Measurements from ENCODE around the gene TSPAN31.

TSPAN31 gene

DNA sequence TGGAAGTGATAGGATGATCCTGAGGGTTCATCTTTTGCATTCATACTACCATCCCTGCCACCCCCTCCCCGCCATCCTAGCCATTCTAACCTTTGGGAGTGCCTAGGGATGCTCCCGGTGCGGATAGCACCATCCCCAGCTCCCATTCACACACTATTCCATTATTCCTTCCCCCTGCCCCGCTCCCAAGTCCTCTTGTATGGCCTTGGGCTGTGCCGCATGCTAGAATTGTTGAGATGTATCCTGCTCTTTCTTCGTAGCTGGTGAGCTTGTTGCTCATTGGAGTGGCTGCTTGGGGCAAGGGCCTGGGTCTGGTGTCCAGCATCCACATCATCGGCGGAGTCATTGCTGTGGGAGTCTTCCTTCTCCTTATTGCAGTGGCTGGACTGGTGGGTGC lies 644 bp downstream of the TSPAN31 start:
- DNase-seq (no peak), ATAC-seq (replicated peaks) (no peak)
- Mint-ChIP-seq H3K27me3 (no peaks in the 10 kb centered on the region), H3K27ac (peak overlapping the region; percentile 94 to 96), H3K4me3 (peak overlapping the region; percentile 96), H3K36me3 (ENCODE audit: insufficient read depth) (peaks cover 61% of the 10 kb centered on the region), H3K9me3 (no peaks in the 10 kb centered on the region), H3K4me1 (ENCODE audit: low read depth in 2 of 2) (peaks cover 39 to 44% of the 10 kb centered on the region in 2 donors)

DNA sequence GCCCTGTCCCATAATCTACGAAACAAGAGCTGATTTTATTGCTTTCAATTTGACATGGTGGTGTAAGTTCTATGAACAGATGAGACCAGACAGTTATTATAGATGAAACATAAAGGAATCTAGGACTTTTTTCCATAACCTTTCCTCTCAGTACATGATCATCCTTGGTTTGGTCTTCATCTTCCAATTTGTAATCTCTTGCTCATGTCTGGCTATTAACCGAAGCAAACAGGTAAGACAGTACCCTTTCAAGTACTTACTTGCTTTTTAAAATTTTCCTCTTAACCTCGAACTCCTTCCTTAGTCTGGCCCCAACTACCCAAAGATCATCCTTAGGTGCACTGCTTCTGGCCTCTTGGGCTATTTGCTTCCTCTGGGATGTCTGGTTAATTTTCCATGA lies 1.2 kb downstream of the TSPAN31 start:
- DNase-seq = no peak
- Mint-ChIP-seq H3K4me3 (peak overlapping the region; percentile 96), H3K27me3 (no peaks in the 10 kb centered on the region), H3K27ac (peak overlapping the region; percentile 94 to 96), H3K4me1 (ENCODE audit: low read depth in 2 of 2) (peaks cover 34 to 43% of the 10 kb centered on the region in 2 donors), H3K36me3 (ENCODE audit: insufficient read depth) (peaks cover 55% of the 10 kb centered on the region), H3K9me3 (no peaks in the 10 kb centered on the region)
- no peak for ATAC-seq (replicated peaks)

DNA sequence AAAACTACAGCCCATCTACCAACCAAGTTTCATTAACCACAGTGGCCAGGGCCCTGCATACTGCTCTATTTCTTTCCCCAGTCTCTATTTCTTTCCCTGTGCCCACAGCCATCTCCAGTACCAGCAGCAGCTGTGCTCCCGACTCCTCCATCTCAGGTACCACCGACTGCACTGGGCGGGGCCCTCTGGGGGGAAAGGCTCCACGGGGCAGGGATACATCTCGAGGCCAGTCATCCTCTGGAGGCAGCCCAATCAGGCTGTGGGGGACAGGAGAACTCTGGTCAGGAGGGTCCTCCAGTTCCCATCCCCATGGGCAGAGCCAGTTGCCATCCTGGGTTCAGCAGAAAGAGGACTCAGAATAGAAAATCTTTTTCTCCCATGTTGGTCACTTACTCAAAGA lies 4.2 kb downstream of the TSPAN31 start:
- no peaks in the 10 kb centered on the region for H3K9me3 Mint-ChIP-seq
- H3K36me3 Mint-ChIP-seq (ENCODE audit: insufficient read depth) = peaks cover 55% of the 10 kb centered on the region
- no peak overlapping the region for H3K4me3 Mint-ChIP-seq
- peaks cover 36 to 58% of the 10 kb centered on the region in 2 donors for H3K4me1 Mint-ChIP-seq (ENCODE audit: low read depth in 2 of 2)
- ATAC-seq (replicated peaks) = no peak
- no peak for DNase-seq
- H3K27ac Mint-ChIP-seq = peak overlapping the region in 1 of 2 donors; percentile 52
- no peaks in the 10 kb centered on the region for H3K27me3 Mint-ChIP-seq

DNA sequence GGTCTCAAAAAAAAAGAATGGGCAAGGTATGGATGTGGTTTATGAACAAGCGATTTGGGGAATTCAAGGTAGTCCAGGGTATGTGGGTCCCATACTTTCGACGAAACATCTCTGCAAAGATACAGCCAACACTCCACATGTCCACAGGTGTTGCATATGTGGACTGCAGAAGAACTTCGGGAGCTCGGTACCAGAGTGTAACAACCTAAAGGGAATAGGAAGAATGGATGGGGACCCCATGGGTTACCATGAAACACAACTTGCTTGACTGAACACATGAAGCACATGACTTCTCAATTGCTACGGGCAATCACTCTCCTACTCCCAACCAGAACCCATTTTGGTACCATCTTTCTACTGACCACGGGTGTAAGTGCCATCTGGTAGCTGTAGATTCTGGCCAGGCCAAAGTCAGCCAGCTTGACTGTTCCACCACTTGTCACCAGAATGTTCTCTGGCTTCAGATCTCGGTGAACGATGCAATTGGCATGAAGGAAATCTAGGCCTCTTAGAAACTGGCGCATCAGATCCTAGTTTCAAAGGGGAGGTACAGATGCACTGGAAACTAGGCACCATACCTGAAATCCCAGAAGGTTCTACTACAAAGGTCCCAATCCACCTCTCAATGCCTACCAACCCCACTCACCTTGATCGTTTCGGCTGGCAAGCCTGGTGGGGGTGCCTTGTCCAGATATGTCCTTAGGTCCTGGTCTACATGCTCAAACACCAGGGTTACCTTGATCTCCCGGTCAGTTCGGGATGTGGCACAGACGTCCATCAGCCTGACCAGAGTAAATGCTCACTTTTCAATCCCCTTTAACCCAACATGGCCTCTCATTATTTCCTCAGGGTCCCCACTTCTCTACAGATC lies 6.0 kb downstream of the TSPAN31 start:
- Mint-ChIP-seq H3K9me3 (no peaks in the 10 kb centered on the region), H3K4me3 (peak overlapping the region; percentile 84 to 96), H3K4me1 (ENCODE audit: low read depth in 2 of 2) (peaks cover 28 to 49% of the 10 kb centered on the region in 2 donors), H3K36me3 (ENCODE audit: insufficient read depth) (peaks cover 40% of the 10 kb centered on the region), H3K27me3 (no peaks in the 10 kb centered on the region), H3K27ac (peak overlapping the region; percentile 86 to 89)
- ATAC-seq (replicated peaks) (no peak), DNase-seq (no peak)

DNA sequence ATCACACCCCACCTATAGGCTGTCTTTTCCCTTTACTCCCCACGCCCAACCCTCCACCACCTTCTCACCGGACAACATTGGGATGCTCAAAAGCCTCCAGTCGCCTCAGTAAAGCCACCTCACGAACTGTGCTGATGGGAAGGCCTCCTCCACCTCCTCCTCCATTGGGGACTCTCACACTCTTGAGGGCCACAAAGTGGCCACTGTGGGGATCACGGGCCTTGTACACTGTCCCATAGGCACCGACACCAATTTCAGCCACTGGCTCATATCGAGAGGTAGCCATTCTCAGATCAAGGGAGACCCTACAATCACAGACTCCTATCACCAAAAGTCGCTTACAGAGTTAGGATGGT lies 6.6 kb downstream of the TSPAN31 start:
- Mint-ChIP-seq H3K4me3 (peak overlapping the region; percentile 84 to 96), H3K27me3 (no peaks in the 10 kb centered on the region), H3K4me1 (ENCODE audit: low read depth in 2 of 2) (peaks cover 31 to 49% of the 10 kb centered on the region in 2 donors), H3K36me3 (ENCODE audit: insufficient read depth) (peaks cover 43% of the 10 kb centered on the region), H3K27ac (peak overlapping the region; percentile 86 to 89), H3K9me3 (no peaks in the 10 kb centered on the region)
- DNase-seq (no peak), ATAC-seq (replicated peaks) (no peak)

DNA sequence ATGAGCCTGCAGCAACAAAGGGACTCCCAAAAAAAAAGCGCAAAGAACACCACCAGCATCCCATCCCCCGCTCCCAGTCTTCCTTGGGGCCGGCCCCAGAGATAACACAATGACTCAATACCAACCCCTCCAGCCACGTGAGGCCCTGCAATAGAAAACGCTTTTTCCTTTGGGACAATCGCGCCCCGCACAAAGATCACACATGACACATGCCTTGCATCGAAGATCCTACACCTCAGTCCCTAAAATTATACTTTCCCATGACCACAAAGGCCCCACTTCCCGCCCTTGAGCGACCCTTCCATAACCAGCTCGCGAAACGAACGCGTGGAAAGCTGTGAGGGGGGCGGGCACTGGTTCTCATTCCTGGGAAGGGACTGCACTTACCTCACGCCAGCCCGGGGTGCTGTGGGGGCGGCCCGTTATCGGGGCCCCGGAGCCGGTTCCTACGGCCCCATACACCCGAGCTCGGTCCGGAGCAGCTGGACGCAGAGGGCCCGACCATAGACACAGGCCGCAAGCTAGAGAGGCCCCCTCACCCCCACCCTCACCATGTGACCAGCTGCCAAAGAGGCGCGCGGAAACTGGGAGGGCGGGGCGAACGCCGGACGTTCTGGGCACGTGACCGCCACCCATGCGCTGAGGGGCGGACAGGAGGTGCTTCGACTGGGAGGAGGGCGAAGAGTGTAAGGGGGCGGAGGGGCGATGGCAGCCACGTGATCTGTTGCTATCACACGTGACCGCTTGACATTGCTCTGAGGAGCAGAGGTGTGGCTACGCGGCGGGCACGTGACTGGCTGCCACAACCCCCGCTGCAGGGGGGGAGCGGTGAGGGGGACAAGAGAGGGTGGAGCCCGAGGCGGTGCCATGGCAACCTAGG lies 7.2 kb downstream of the TSPAN31 start, which contains the start of gene CDK4:
Gene CDK4 (minus strand): TSS at position 523 of the 880 bp plus-strand sequence. CDS start 593 bp downstream, outside the sequence.
- DNase-seq = peak; percentile 98 to 99 (median 99)
- peak within 1 kb of the TSS; percentile 84 to 96 for H3K4me3 Mint-ChIP-seq
- H3K9me3 Mint-ChIP-seq = no peaks in the 10 kb centered on the region
- H3K36me3 Mint-ChIP-seq (ENCODE audit: insufficient read depth) = peaks cover 41% of the 10 kb centered on the region
- H3K27ac Mint-ChIP-seq = peak within 1 kb of the TSS; percentile 86 to 89
- H3K27me3 Mint-ChIP-seq = no peaks in the 10 kb centered on the region
- H3K4me1 Mint-ChIP-seq (ENCODE audit: low read depth in 2 of 2) = peaks cover 36 to 55% of the 10 kb centered on the region in 2 donors
- peak; percentile 79 for ATAC-seq (replicated peaks)

DNA sequence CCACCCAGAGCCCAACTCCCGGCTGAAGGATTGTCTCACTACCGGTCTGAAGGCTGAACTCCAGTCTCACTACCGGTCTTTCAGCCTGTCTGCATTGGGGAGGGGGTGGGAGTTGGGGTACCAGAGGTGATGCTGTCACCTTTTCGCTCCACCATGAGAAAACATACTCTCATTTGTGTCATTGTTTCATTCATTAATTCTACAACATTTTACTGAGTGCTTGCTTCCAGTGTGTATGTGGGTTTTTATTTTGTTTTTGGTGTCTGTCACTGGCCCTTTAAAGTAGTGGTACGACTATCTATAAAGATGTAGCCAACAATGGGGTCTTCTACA lies 7.8 kb downstream of the TSPAN31 start:
- H3K36me3 Mint-ChIP-seq (ENCODE audit: insufficient read depth) = peaks cover 39% of the 10 kb centered on the region
- H3K4me1 Mint-ChIP-seq (ENCODE audit: low read depth in 2 of 2) = peaks cover 37 to 57% of the 10 kb centered on the region in 2 donors
- peak overlapping the region; percentile 86 to 89 for H3K27ac Mint-ChIP-seq
- no peak for DNase-seq
- ATAC-seq (replicated peaks) = no peak
- H3K27me3 Mint-ChIP-seq = no peaks in the 10 kb centered on the region
- no peaks in the 10 kb centered on the region for H3K9me3 Mint-ChIP-seq
- H3K4me3 Mint-ChIP-seq = peak overlapping the region; percentile 84 to 96

DNA sequence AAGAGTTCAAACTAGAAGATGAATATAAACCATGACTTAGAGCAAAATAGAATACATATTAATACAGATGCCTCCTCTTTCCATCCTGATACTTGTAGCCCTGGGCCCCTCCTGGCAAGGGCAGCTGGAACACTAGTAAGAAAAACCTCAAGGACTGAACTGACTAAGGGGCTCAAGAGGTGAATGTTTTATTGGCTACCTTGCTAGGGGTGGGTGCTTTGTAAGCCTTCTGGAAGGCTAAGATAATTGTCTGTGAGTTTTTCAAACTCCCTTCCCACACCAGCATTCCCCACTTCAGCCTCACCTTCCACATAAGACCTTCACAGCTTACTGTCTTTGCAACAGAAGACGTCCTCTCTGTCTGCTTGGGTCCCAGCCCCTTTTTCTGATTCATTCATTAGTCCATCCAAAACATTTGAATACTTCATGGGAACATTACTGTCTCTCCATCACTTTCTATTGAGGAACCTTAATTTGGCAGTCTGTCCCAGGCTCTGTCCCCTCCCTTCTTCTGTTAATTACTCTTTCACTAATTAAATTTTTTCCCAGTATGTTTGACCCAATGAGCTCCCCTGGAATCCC lies 9.0 kb downstream of the TSPAN31 start:
- Mint-ChIP-seq H3K4me3 (peak overlapping the region; percentile 82 to 86), H3K27ac (peak overlapping the region; percentile 86 to 89), H3K4me1 (ENCODE audit: low read depth in 2 of 2) (peaks cover 37 to 57% of the 10 kb centered on the region in 2 donors), H3K9me3 (no peaks in the 10 kb centered on the region), H3K27me3 (no peaks in the 10 kb centered on the region), H3K36me3 (ENCODE audit: insufficient read depth) (peaks cover 32% of the 10 kb centered on the region)
- no peak for DNase-seq
- no peak for ATAC-seq (replicated peaks)

DNA sequence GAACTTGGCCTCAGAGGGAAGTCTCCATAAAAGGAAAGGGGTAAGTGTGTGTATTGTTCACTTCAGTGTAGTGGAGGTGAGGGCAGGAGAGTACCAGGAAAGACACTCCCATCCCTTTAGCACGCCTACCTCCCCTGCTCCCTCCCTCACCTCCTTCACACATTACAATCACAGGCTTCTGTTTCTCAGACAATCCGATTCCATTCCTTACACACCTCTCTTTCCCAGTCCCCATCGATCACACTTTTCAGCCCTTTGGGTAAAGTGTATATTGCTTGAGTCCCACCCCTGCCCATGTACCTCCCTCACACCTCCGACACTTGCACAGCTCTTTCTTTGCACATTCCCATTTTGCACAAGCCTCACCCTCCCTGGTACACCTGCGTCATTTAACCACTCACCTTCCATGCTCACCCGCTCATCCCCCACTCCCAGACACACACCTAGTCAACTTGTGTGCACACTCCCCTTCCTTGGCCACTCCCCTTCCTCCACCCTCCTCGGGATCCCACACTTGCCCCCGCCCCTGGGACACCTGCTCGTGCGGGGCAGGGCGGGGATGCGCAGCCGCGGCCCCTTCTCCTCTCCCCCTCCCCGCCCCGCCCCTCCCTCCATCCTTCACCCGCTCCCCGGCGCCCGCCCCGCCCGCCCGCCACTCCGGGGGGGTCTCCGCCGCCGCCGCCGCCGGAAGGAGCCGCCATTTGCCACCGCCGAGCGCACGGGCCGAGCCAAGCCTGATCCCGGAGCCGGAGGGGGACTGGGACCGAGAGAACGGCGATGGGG lies 9.8 kb downstream of the TSPAN31 start, which contains the start of gene MARCHF9:
Gene MARCHF9 (plus strand): TSS at position 693 of the 783 bp plus-strand sequence. CDS start 426 bp downstream, outside the sequence.
- Mint-ChIP-seq H3K36me3 (ENCODE audit: insufficient read depth) (peaks cover 29% of the 10 kb centered on the region), H3K27ac (peak within 1 kb of the TSS; percentile 86 to 89), H3K27me3 (no peaks in the 10 kb centered on the region), H3K4me1 (ENCODE audit: low read depth in 2 of 2) (peaks cover 42 to 64% of the 10 kb centered on the region in 2 donors), H3K4me3 (peak within 1 kb of the TSS; percentile 85 to 86), H3K9me3 (no peaks in the 10 kb centered on the region)
- ATAC-seq (replicated peaks) = peak; percentile 31
- DNase-seq = peak; percentile 62 to 75 (median 72)

DNA sequence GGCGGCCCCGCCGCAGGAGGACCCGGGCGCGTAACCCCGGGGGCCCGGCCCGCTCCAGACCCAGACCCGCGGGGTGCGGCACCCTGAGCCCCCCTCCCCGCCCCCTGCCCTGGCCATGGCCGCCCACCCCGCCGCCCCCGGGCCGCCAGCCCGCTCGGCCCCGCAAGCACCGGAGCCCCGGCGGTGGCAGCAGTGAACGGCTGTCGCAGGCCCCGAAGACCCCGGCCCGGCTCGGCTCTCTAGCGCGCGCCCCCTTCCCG lies 10.3 kb downstream of the TSPAN31 start:
- ATAC-seq (replicated peaks) (no peak), DNase-seq (no peak)
- Mint-ChIP-seq H3K4me1 (ENCODE audit: low read depth in 2 of 2) (peaks cover 45 to 66% of the 10 kb centered on the region in 2 donors), H3K4me3 (peak overlapping the region; percentile 85), H3K9me3 (no peaks in the 10 kb centered on the region), H3K36me3 (ENCODE audit: insufficient read depth) (peaks cover 29% of the 10 kb centered on the region), H3K27ac (no peak overlapping the region), H3K27me3 (no peaks in the 10 kb centered on the region)

DNA sequence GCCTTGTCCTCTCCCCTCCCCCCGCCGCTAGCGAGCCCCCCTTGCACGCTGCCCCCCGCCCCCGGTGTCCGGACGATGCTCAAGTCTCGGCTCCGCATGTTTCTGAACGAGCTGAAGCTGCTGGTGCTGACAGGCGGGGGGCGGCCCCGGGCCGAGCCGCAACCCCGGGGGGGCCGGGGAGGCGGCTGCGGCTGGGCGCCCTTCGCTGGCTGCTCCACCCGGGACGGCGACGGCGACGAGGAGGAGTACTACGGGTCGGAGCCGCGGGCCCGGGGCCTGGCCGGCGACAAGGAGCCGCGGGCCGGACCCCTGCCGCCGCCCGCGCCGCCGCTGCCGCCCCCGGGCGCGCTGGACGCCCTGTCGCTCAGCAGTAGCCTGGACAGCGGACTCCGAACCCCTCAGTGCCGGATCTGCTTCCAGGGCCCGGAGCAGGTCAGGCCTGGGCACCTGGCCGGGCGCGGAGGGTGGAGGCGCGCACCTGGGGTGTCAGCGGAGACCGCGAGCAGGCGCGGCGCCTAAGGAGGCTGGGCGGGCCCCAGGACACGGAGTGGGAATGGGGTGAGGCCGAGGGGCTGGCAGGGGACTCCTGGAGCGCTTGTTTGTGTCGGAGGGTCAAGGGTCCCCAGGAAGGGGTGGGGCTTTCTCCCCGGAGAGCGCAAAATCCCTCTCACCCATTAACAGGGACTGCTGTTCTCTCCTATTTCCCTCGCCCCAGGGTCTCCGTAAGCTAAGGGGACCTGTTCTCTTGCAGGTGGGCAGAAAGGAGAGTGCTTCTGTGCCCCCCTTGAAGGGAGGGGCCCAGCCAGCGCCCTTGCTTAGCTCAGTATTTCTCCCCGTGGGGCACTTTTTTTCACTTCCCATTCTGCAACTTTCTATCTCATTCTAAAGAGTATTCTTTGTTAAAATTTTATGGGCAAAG lies 10.9 kb downstream of the TSPAN31 start:
- H3K36me3 Mint-ChIP-seq (ENCODE audit: insufficient read depth) = peaks cover 29% of the 10 kb centered on the region
- peak overlapping the region; percentile 80 to 88 for H3K27ac Mint-ChIP-seq
- H3K4me1 Mint-ChIP-seq (ENCODE audit: low read depth in 2 of 2) = peaks cover 42 to 62% of the 10 kb centered on the region in 2 donors
- peak overlapping the region; percentile 85 for H3K4me3 Mint-ChIP-seq
- no peaks in the 10 kb centered on the region for H3K9me3 Mint-ChIP-seq
- no peaks in the 10 kb centered on the region for H3K27me3 Mint-ChIP-seq
- DNase-seq (peak; percentile 43 to 53 (median 44)), ATAC-seq (replicated peaks) (peak; percentile 13)

Data from effector memory CD8-positive, alpha-beta T cell (primary cell).